Measurements from ENCODE around the gene SLCO4A1. TPM values are rescaled to one million over a fixed set of nuclear protein-coding genes. Genes with fewer than 3 reads are reported as not detected.

The SLCO4A1 gene
- total RNA-seq, 1 experiment from 2014 or later = 6.0 TPM

- peak; percentile 60 to 91 for DNase-seq (ENCODE audit: low read depth in 1 of 2, low spot score in 2 of 2)
- H3K36me3 ChIP-seq = no peaks in the 10 kb centered on the region
- no peak overlapping the region for H3K4me3 ChIP-seq
- no peak overlapping the region for H3K27ac ChIP-seq
- H3K9me3 ChIP-seq (replicated peaks) = no peaks in the 10 kb centered on the region
- H3K4me1 ChIP-seq (replicated peaks) = peaks cover 20% of the 10 kb centered on the region
- peaks cover 37% of the 10 kb centered on the region for H3K27me3 ChIP-seq (replicated peaks)
These were observed 62.1 kb downstream of the SLCO4A1 start for GRCh38 chr20:62704341-62704948.

GRCh38 chr20:62705627-62706026, 63.3 kb downstream of the SLCO4A1 start:
- Histone ChIP-seq H3K4me3 (no peak overlapping the region), H3K36me3 (no peaks in the 10 kb centered on the region), H3K27ac (no peak overlapping the region), H3K27me3 (replicated peaks) (peaks cover 44% of the 10 kb centered on the region), H3K9me3 (replicated peaks) (no peaks in the 10 kb centered on the region), H3K4me1 (replicated peaks) (peaks cover 20% of the 10 kb centered on the region)
- no peak for DNase-seq (ENCODE audit: low read depth in 1 of 2, low spot score in 2 of 2)

GRCh38 chr20:62706344-62706743, 64.0 kb downstream of the SLCO4A1 start:
- no peaks in the 10 kb centered on the region for H3K36me3 ChIP-seq
- H3K4me3 ChIP-seq = no peak overlapping the region
- DNase-seq (ENCODE audit: low read depth in 1 of 2, low spot score in 2 of 2) = no peak
- no peak overlapping the region for H3K27ac ChIP-seq
- H3K4me1 ChIP-seq (replicated peaks) = peaks cover 20% of the 10 kb centered on the region
- H3K27me3 ChIP-seq (replicated peaks) = peaks cover 49% of the 10 kb centered on the region
- H3K9me3 ChIP-seq (replicated peaks) = no peaks in the 10 kb centered on the region

- peaks cover 53% of the 10 kb centered on the region for H3K27me3 ChIP-seq (replicated peaks)
- peaks cover 20% of the 10 kb centered on the region for H3K4me1 ChIP-seq (replicated peaks)
- H3K27ac ChIP-seq = no peak overlapping the region
- no peaks in the 10 kb centered on the region for H3K9me3 ChIP-seq (replicated peaks)
- H3K4me3 ChIP-seq = no peak overlapping the region
- no peaks in the 10 kb centered on the region for H3K36me3 ChIP-seq
- DNase-seq (ENCODE audit: low read depth in 1 of 2, low spot score in 2 of 2) = no peak
These were observed 64.6 kb downstream of the SLCO4A1 start for GRCh38 chr20:62706857-62707256.

- H3K27ac ChIP-seq = no peak overlapping the region
- H3K4me1 ChIP-seq (replicated peaks) = peaks cover 20% of the 10 kb centered on the region
These were observed 65.1 kb downstream of the SLCO4A1 start for GRCh38 chr20:62707276-62707920.

GRCh38 chr20:62707921-62708521, 65.7 kb downstream of the SLCO4A1 start:
- DNase-seq (ENCODE audit: low read depth in 1 of 2, low spot score in 2 of 2) = no peak
- no peak overlapping the region for H3K27ac ChIP-seq
- no peaks in the 10 kb centered on the region for H3K9me3 ChIP-seq (replicated peaks)
- H3K4me3 ChIP-seq = no peak overlapping the region
- no peaks in the 10 kb centered on the region for H3K36me3 ChIP-seq
- peaks cover 64% of the 10 kb centered on the region for H3K27me3 ChIP-seq (replicated peaks)
- peaks cover 19% of the 10 kb centered on the region for H3K4me1 ChIP-seq (replicated peaks)

More at GRCh38 chr20:62707276-62707920, 65.1 kb downstream of the SLCO4A1 start:
- H3K9me3 ChIP-seq (replicated peaks) = no peaks in the 10 kb centered on the region
- no peak overlapping the region for H3K4me3 ChIP-seq
- no peak for DNase-seq (ENCODE audit: low read depth in 1 of 2, low spot score in 2 of 2)
- H3K27me3 ChIP-seq (replicated peaks) = peaks cover 58% of the 10 kb centered on the region
- H3K36me3 ChIP-seq = no peaks in the 10 kb centered on the region

GRCh38 chr20:62708591-62709536, 66.6 kb downstream of the SLCO4A1 start, which contains the start of gene NTSR1:
TSS of gene NTSR1 (plus strand) at chr20:62708836. CDS start at chr20:62709208, 372 bp downstream.
- no peak for DNase-seq (ENCODE audit: low read depth in 1 of 2, low spot score in 2 of 2)
- peaks cover 10% of the 10 kb centered on the region for H3K4me1 ChIP-seq (replicated peaks)
- no peaks in the 10 kb centered on the region for H3K36me3 ChIP-seq
- H3K27ac ChIP-seq = no peak within 1 kb of the TSS
- H3K27me3 ChIP-seq (replicated peaks) = peaks cover 71% of the 10 kb centered on the region
- H3K9me3 ChIP-seq (replicated peaks) = no peaks in the 10 kb centered on the region
- H3K4me3 ChIP-seq = no peak within 1 kb of the TSS

- no peaks in the 10 kb centered on the region for H3K36me3 ChIP-seq
- peaks cover 4% of the 10 kb centered on the region for H3K4me1 ChIP-seq (replicated peaks)
- H3K4me3 ChIP-seq = no peak overlapping the region
- peaks cover 78% of the 10 kb centered on the region for H3K27me3 ChIP-seq (replicated peaks)
- no peak overlapping the region for H3K27ac ChIP-seq
- no peaks in the 10 kb centered on the region for H3K9me3 ChIP-seq (replicated peaks)
- DNase-seq (ENCODE audit: low read depth in 1 of 2, low spot score in 2 of 2) = no peak
These were observed 67.2 kb downstream of the SLCO4A1 start for GRCh38 chr20:62709537-62709905.

- H3K36me3 ChIP-seq = no peaks in the 10 kb centered on the region
- H3K27me3 ChIP-seq (replicated peaks) = peaks cover 86% of the 10 kb centered on the region
- H3K9me3 ChIP-seq (replicated peaks) = no peaks in the 10 kb centered on the region
- no peak overlapping the region for H3K27ac ChIP-seq
- DNase-seq (ENCODE audit: low read depth in 1 of 2, low spot score in 2 of 2) = no peak
- no peak overlapping the region for H3K4me3 ChIP-seq
- no peaks in the 10 kb centered on the region for H3K4me1 ChIP-seq (replicated peaks)
These were observed 68.0 kb downstream of the SLCO4A1 start for GRCh38 chr20:62710221-62710885.

- no peaks in the 10 kb centered on the region for H3K4me1 ChIP-seq (replicated peaks)
- DNase-seq (ENCODE audit: low read depth in 1 of 2, low spot score in 2 of 2) = no peak
- H3K27me3 ChIP-seq (replicated peaks) = peaks cover 83% of the 10 kb centered on the region
These were observed 68.8 kb downstream of the SLCO4A1 start for GRCh38 chr20:62710886-62711702.

GRCh38 chr20:62711703-62712101, 69.4 kb downstream of the SLCO4A1 start:
- Histone ChIP-seq H3K4me1 (replicated peaks) (no peaks in the 10 kb centered on the region), H3K4me3 (no peak overlapping the region), H3K9me3 (replicated peaks) (no peaks in the 10 kb centered on the region), H3K36me3 (no peaks in the 10 kb centered on the region), H3K27me3 (replicated peaks) (peaks cover 86% of the 10 kb centered on the region), H3K27ac (no peak overlapping the region)
- no peak for DNase-seq (ENCODE audit: low read depth in 1 of 2, low spot score in 2 of 2)

More at GRCh38 chr20:62710886-62711702, 68.8 kb downstream of the SLCO4A1 start:
- Histone ChIP-seq H3K36me3 (no peaks in the 10 kb centered on the region), H3K9me3 (replicated peaks) (no peaks in the 10 kb centered on the region), H3K27ac (no peak overlapping the region), H3K4me3 (no peak overlapping the region)

- Histone ChIP-seq H3K9me3 (replicated peaks) (no peaks in the 10 kb centered on the region), H3K27me3 (replicated peaks) (peaks cover 88% of the 10 kb centered on the region), H3K27ac (no peak overlapping the region), H3K36me3 (no peaks in the 10 kb centered on the region), H3K4me3 (no peak overlapping the region), H3K4me1 (replicated peaks) (no peaks in the 10 kb centered on the region)
- DNase-seq (ENCODE audit: low read depth in 1 of 2, low spot score in 2 of 2) = no peak
These were observed 70.3 kb downstream of the SLCO4A1 start for GRCh38 chr20:62712606-62713005.

Measured in SJSA1 (cell line).